Occipital lobe (tissue), 2 donors: Measurements from ENCODE around the gene TRIM44. TPM values are rescaled to one million over a fixed set of nuclear protein-coding genes. Genes with fewer than 3 reads are reported as not detected.
"Not testable (repeated sequence)": the region's sequence is repeated elsewhere in the genome, so short reads cannot be mapped to it uniquely, and the experiment has no call there.

Experiments used
- DNase-seq: peaks from one replicate; lab custom pipeline; 2025; lab: John Stamatoyannopoulos, UW
- total RNA-seq: library from RNA; depleted of rRNA; stranded (reverse); fragments of >200 nt; gene quantifications from one replicate; pipeline ENCODE4 v1.2.3, GENCODE V29; 2014

Gene TRIM44
- total RNA-seq, 1 donor from 2014 or later = 16.8 TPM

DNA sequence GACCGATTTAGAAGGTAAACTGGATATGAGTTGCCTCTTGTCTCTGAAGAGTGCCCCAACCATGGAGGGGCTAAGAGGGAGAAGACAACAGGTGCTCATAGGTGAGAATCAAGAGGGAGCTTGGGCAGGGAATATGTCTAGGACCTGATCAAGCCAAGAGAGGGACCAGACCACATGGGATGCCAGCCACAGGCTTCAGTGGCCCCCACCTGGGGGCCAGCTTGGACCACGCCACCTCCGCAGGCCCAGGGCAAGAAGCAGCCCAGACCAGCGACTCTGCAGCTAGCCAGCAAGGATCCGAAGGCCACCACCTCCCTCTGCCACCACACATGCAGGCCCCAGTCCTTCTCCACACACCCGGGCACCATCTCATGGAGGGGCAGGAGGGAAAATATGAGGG lies 188.8 kb downstream of the TRIM44 start:
- DNase-seq = no peak

DNA sequence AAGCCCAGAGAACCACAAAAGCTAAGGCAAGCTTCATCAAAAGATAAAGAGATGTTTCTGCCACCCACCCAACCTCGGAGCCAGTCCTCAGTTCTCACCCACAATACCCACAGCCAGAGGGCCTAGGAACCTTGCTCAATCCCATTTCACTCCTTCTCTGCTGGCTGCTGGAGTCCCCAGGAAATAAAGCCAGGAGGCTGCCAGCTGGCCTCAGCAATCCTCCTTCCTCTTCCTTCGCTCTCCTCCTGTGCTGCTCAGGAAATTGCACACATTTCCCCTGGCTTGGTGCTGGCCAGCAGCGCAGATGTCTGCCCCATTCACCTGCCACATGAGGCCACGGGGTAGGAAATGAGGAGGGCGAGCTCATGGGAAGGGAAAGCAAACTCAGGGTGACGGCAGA lies 189.5 kb downstream of the TRIM44 start:
- peak; percentile 17 for DNase-seq

DNA sequence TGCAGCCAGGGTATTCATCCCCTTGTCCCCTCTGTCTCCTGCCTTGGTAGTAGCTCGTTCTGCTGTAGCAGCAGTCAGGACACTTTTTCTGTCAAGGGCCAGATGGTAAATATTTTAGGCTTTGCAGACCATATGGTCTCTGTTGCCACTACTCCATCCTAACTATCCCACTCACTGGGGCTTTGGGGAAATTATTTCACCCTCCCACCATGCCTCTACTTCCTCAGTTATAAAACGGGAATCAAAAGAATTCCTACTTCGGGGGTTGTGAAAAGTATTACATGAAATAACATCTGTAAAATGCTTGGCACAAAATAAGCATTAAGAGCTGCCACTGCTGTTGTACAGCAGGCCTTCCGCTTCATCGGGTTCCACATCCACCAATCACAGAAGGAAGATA lies 191.4 kb downstream of the TRIM44 start:
- no peak for DNase-seq

DNA sequence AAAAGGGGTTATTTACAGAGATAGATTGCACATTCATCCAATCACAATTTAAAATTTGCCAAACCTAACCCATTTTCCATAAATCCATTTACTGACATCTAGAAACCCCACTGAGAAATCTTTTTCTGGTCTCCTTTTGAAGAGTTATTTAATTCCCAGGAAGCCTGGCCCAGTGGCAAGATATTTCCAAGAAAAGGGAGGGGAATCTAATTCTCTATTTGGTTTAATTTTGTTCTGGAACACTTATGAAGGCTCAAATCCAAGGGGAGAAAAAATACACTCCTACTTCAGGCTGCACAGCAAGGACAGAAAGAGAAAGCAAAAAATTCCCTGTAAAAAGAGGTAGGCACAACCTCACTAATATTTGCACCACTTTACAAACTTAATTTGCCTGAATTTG lies 193.1 kb downstream of the TRIM44 start:
- no peak for DNase-seq

DNA sequence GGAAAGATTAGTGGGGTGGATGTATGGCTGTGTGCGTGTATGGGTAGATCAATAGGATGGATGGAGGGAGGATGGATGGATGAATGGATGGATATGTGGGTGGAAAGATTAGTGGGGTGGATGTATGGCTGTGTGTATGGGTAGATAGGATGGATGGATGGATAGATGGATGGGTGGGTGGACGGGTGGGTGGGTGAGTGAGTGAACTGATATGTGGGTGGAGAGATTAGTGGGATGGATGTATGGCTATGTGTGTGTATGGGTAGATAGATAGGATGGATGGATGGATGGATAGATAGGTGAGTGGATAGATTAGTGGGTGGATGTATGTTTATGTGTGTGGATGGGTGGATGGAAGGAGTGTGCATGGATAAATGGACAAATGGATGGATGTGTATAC lies 193.7 kb downstream of the TRIM44 start:
- no peak for DNase-seq

- DNase-seq = no peak
Measured at GRCh38 chr11:35856756-35857155, 194.2 kb downstream of the TRIM44 start.

- DNase-seq = no peak
Measured at GRCh38 chr11:35857922-35858321, 195.3 kb downstream of the TRIM44 start.

DNA sequence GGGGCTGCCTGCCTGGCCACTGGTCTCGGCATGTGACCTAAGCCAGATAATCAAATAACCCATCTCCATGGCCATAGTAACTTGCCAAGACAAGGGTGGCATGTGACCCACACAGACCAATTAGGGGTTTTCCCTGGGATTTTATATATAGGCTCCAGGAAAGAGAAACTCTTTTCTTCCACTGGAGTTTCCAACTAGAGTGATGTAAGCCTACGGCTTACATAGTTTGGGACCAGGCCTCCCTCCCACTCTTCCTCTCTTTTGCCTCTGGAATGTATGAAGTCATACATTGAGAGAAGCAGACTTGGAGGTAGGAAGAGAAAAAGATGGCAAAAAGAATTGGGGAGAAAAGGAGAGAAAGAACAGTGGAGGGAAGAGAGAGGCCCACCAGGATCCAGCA lies 196.7 kb downstream of the TRIM44 start:
- DNase-seq = no peak

- DNase-seq = not testable (repeated sequence)
Measured at GRCh38 chr11:35860194-35860593, 197.6 kb downstream of the TRIM44 start.

GRCh38 chr11:35861191-35861590 lies 198.6 kb downstream of the TRIM44 start:
- no peak for DNase-seq

DNA sequence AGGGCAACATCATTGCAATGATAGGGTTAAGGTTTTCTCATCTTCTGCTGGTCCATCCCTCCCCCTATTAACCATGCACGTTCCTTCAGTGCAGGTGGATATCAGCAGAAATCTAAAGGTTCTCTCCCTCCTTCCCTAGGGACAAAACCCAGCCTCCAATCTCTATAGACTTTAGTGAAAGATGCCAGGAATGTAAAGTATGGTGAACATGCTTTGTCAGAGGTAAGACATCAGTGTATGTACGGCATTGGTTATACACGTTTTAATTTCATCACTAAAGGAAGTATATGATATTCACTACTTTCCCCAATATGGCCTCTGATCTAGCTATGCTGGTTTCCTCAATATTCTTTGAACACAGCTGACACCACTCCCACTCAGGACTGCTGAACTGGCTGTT lies 200.1 kb downstream of the TRIM44 start:
- no peak for DNase-seq

GRCh38 chr11:35864131-35864530 lies 201.6 kb downstream of the TRIM44 start:
- DNase-seq = no peak

DNA sequence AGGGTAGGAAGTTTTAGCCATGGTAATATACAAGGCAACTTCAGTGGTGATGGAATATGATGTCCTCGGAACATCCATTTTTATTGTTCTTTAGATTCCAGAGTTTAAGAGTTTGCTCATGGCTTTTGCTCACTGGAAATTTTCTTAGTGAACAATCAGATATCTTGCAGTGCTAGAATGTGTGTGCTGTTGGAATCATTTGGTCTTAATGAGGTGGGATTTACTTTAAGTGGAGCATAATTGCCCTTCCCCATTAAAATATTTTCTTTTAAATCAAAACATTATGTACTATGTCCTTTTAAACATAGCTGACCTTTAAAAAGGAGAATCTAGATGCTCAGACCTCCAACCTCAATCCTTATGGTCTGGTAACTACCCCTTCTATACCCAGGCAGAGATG lies 204.0 kb downstream of the TRIM44 start:
- DNase-seq = no peak

Other genes starting within 250 kb of the TRIM44 start
- gene SLC1A2, start 243.2 kb upstream of the TRIM44 start, total RNA-seq = 228 TPM
- 3.0 TPM for gene PAMR1, start 137.2 kb upstream of the TRIM44 start, total RNA-seq
- gene FJX1, start 44.3 kb upstream of the TRIM44 start, total RNA-seq = 78.8 TPM